MV-4-11 (cell line): ENCODE measurements around the gene TRIM41.
"Not testable (repeated sequence)": the region's sequence is repeated elsewhere in the genome, so short reads cannot be mapped to it uniquely, and the experiment has no call there.

Experiments
- DNase-seq: peaks from one replicate; lab custom pipeline; 2025; lab: John Stamatoyannopoulos, UW

The TRIM41 gene

GRCh38 chr5:181193656-181194055 lies 29.4 kb upstream of the TRIM41 start:
- no peak for DNase-seq

DNA sequence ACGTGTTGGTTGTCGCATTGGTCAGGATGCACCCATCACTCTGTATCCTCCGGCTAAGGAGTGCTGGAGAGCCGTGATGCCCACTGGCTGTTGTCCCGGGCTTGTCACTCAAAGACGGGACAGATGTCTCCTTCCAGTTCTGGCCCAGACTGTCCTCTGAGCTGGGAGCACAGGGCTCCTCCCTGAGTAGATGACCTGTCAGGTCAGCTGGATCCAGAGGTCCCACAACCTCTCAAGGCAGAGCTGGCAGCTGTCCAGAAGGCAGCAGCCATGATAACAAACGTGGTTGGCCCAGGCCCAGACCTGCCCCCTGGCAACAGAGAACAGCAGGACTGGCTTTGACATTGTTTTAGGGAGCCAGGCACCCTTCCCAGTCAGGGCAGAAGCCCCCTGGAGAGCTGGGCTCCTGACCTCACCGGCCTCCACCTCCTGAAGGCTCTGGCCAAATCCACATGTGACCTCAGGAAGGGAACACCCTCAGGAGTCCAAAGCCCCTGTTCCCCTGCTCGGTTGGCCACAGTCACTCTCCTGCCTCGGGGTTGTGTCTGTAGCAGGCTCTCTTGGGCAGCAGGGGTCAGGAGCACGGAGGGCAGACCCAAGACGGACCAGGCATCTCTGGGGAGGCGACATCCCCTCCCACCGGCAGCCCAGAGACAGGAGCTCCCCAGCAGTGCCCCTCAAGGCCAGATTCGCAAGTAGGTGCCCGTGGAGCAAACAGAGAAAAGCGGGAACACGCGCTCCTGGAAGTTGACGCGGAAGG lies 28.4 kb upstream of the TRIM41 start:
- DNase-seq = no peak

DNA sequence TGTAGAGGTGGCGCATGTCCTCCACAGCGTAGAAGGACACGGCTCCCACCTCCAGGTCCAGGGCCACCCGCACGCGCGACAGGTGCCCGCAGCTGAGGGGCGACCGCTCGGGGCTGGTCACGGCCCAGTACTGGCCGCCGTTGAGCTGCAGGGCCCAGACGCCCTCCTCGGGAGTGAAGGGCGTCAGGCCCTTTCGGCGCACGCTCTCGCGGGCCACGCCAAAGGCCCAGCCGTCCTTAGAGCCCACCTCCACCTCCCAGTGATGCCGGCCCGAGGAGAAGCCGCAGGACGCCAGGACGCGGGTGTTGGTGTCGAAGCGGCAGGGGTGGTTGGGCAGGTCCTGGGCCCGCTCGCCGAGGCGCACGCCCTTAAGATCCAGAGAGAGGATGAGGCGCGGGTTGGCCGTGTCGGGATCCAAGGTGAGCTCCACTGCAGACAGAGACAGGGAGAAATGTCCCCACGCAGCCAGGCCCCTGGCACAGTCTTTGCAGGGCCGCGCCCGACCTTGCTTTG lies 27.8 kb upstream of the TRIM41 start:
- DNase-seq = no peak

- no peak for DNase-seq
Observed at GRCh38 chr5:181197326-181197951, 25.6 kb upstream of the TRIM41 start.

DNA sequence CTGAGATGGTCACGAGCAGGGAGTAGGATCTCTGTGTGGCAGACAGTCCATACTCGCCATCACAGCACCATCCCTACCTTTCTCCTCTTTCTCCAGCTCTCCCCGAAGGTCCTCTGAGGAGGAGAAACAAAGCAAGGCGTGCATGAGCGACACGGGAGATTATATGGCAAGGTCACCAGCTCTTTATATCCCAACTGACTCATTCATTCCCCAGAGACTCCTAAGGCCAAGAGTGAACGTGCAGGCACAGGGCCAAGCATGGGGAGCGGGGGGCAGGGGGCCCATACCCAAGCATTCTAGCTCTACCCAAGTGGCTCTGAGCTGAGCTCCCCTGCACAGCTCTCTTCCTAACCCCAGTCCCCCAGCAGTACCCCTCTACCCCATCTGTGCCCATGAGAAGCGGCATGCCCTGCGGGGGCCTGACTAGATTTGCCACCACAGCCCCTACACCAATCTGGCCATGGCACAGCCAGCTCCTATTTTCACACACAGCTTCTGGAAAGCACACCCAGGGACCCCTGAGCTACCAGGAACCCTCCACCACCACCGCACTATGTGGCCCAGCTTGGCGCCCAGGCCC lies 24.9 kb upstream of the TRIM41 start:
- DNase-seq = no peak

DNA sequence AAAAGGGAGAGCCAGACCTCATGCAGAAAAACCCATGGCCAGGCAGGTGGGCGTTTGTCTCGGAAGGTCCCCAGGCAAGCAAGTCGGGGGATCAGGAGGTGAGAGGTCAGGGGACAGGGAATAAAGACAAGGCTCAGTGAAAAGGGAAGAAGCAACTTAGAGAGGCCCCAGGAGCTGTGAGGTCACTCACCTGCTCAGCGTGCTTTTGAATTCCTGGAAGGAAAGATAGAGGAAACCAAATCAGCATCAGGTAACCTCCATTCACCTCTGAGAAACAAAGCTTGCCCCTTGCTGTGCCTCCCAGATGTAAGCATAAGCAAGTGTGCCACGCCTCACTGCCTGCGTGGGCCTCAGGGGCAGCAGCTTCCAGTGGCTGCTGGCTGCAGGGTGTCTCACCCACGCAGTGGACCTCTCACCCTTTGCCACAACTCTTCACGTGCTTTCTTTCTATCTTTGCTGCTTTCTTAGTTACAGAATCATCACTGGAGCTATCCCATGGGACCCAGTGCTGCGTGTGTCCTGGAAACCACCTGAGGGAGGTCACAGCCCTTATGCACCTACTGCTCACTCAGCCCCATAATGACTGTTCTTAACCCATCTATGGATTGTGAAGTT lies 24.1 kb upstream of the TRIM41 start:
- no peak for DNase-seq

GRCh38 chr5:181199881-181200638 lies 23.0 kb upstream of the TRIM41 start:
- no peak for DNase-seq

- no peak for DNase-seq
Observed at GRCh38 chr5:181200816-181201215, 22.3 kb upstream of the TRIM41 start.

DNA sequence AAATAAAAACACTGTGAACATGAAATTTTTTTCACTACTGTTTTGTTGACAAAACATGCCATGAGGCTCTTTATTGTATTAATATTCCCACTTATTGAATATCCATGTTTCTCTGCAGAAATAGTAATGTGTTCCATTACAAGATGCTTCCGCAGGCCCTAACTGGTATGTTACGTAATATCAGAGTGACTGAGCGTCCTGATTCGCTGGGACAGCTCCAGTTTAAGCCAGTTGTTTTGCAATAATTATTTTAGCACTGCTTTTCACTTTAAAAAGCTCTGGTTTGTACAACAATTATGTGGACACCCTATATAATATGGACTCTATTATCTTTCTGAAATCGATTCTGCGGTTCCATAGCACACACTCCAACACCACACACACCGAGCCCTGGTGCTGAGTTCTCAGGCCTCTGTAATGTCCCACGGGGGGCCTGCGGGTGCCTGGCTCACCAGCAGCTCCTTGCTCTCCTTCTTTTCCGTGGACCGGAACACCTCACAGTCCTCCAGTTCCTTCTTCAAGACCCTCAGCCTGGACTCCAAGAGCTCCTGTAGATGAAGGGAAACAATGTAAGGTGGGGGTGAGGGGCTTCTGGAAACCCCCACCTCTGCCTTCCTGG lies 19.9 kb upstream of the TRIM41 start:
- no peak for DNase-seq

DNA sequence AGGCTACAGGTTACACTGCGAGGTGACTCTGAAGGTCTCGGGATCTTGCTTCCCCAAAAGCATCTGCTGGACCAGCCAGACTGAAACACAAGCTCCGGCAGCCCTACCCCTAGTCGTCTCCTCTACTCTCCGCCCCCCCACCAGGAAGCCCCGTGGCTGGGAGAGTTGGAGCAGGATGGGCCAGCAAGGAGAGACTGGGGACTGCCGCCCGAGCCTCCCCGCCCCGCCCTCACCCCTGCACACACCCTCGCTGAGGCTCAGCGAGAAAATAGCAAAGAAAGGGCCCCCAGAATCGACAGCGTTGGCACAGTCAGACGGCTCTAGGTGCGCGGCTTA lies 19.3 kb upstream of the TRIM41 start:
- DNase-seq = no peak

- no peak for DNase-seq
Observed at GRCh38 chr5:181204113-181204825, 18.8 kb upstream of the TRIM41 start.

DNA sequence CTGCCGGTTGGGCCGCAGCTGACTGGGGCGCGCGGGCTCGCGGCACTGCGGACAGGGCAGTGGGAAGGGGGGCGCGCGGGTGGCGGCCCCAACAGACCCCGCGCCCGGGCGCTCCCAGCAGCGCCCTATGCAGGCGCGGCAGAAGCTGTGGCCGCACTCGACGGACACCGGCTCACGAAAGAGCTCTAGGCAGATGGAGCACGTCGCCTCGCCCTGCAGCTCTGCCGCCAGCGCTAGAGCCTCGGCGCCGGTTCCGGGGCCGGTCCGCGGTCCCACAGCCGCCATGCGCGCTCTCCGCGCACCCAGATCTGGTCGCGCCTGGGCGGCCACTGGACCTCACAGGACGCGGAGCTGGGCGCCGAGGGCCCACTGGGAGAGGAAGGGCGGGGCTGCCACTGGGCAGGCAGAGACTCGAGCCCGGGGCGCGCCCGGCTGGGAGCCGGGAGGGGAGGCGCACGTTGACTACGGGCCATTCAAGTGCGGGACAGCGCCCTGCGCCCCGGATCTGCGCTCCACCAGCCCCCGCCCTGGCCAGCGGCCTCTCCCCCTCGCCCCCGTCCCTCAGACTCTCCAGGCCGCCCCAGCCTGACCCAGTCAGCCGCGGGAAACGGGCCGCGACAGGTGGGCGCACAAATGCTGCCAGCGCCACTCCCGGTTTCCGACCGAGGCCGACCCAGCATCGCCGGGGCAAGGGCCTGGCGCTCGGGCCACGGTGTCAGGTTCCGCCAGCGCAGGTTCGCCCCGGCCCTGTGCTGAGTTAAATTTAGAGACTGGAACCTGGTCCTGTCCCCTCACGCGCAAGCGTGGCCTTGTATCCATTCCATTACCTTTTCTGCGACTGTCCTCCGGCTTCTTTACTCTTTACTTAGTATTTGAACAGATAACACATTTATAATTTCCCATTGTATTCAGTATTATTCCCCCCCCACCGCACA lies 18.0 kb upstream of the TRIM41 start, which contains the start of gene TRIM7:
TSS of gene TRIM7 (minus strand) at position 371 of the 935 bp plus-strand sequence. CDS start at position 285, 86 bp downstream.
- no peak for DNase-seq

- no peak for DNase-seq
Observed at GRCh38 chr5:181205761-181206649, 17.1 kb upstream of the TRIM41 start.

DNA sequence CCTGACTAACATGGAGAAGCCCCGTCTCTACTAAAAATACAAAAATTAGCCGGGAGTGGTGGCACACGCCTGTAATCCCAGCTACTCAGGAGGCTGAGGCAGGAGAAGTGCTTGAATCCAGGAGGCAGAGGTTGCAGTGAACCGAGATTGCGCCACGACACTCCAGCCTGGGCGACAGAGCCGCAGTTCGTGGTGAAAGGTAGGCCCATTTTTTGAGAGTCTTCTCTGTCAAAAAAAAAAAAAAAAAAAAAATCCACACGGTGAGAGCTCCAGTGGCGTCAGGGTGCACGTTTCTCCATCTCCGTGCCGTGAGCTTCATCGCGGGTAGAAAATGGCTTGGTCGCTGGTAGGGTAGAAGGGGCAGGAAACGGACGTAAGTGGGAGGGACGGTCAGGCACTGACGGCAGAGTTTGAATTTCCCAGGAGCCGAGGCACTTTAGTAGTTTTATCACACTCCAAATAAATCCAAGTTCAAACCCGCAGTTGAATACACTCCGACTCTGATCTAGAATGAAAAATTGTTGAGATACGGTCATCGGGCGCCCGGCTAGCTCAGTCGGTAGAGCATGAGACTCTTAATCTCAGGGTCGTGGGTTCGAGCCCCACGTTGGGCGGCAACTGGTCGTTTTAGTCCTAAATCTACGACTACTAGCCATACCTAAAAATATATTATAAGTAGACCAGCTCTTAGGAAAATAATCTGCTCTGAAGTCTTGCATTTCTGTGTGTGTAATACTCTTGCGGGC lies 15.7 kb upstream of the TRIM41 start:
- DNase-seq = no peak

DNA sequence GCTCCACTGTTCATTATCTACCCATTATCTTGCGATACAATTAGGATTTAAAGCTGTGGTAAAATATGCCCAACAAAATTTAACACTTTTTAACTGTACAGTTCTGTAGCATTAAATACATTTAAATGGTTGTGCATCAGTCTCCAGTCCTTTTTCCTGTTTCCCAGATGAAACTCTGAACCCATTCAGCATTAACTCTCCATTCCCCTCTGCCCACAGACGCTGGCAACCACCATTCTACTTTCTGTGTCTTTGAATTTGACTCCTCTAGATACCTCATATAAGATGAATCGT lies 15.2 kb upstream of the TRIM41 start:
- no peak for DNase-seq

- not testable (repeated sequence) for DNase-seq
Observed at GRCh38 chr5:181209006-181209405, 14.1 kb upstream of the TRIM41 start.

DNA sequence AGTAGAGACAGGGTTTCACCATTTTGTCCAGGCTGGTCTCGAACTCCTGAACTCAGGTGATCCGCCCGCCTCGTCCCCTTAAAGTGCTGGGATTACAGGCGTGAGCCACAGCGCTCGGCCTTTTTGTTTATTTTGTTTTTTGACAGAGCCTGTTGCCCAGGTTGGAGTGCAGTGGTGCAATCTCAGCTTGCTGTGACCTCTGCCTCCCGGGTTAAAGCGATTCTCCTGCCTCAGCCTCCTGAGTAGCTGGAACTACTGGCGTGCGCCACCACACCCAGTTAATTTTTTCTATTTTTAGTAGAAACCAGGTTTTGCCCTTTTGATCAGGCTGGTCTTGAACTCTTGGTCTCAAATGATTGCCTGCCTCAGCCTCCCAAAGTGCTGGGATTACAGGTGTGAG lies 12.9 kb upstream of the TRIM41 start:
- not testable (repeated sequence) for DNase-seq

GRCh38 chr5:181210698-181211097 lies 12.4 kb upstream of the TRIM41 start:
- not testable (repeated sequence) for DNase-seq
